B cell (primary cell): Measurements from ENCODE around the gene NFU1. TPM values are rescaled to one million over a fixed set of nuclear protein-coding genes. Genes with fewer than 3 reads are reported as not detected.

Source experiments
- ATAC-seq: fragments of 200-7000 bp; cut with Tn5 transposase; one replicate; pipeline ENCODE4 v1.10.0; 2021; ENCODE audit warnings: low read depth, mild to moderate bottlenecking, moderate number of reproducible peaks, moderate library complexity
- CTCF ChIA-PET: fragments of 350-600 bp; sonication (Branson Sonifier 250); formaldehyde crosslinking; loops from one replicate; lab custom pipeline; 2021; ENCODE audit warnings: antibody characterized with exemption, inconsistent platforms; lab: Charles Lee
- POLR2A ChIA-PET: fragments of 350-600 bp; sonication (Branson Sonifier 250); formaldehyde crosslinking; loops from one replicate; lab custom pipeline; 2021; ENCODE audit warnings: antibody characterized with exemption; lab: Charles Lee
- DNase-seq: peaks from one replicate; pipeline ENCODE4 v3.0.0; 2013
- H2AFZ ChIP-seq: 2 replicates; pipeline ENCODE4 v1.6.1; 2012; ENCODE audit warnings: mild to moderate bottlenecking, low read depth, low read length; ENCODE audit not compliant: insufficient read depth, poor library complexity, severe bottlenecking
- H3K27ac ChIP-seq, 2 donors: 1 replicate in 1 of 2; 2 replicates in 1 of 2; pipeline ENCODE4 v1.5.1; 2012 to 2013; ENCODE audit warnings: low read length in 2 of 2, mild to moderate bottlenecking in 2 of 2, moderate library complexity in 1 of 2
- H3K27me3 ChIP-seq, 4 experiments: fragments of 200-600 bp in 1 of 4; sonication (generic) in 1 of 4; replicated peaks in 1 of 4; 1 replicate in 2 of 4; 2 replicates in 2 of 4; pipeline versions ENCODE4 v1.6.1 to v1.7.0; 2013 to 2016; ENCODE audit warnings: low read length in 3 of 4, mild to moderate bottlenecking in 2 of 4, mixed read lengths in 1 of 4, moderate library complexity in 1 of 4; ENCODE audit not compliant: insufficient read depth in 4 of 4, control insufficient read depth in 3 of 4; ENCODE audit errors: control extremely low read depth in 1 of 4
- H3K36me3 ChIP-seq, 2 experiments: replicated peaks in 1 of 2; 1 replicate in 1 of 2; 2 replicates in 1 of 2; pipeline versions ENCODE4 v1.6.1 to v1.7.1; 2013; ENCODE audit warnings: low read length in 1 of 2; ENCODE audit not compliant: insufficient read depth in 2 of 2, control insufficient read depth in 1 of 2; ENCODE audit errors: control extremely low read depth in 1 of 2, extremely low read depth in 1 of 2
- H3K4me1 ChIP-seq, 2 donors: fragments of 200-600 bp in 1 of 2; sonication (generic) in 1 of 2; 1 replicate in 1 of 2; 2 replicates in 1 of 2; pipeline versions ENCODE4 v1.5.1 to v1.6.1; 2013 to 2017; ENCODE audit warnings: low read length in 2 of 2; ENCODE audit not compliant: control insufficient read depth in 2 of 2, insufficient read depth in 2 of 2
- H3K4me2 ChIP-seq: replicated peaks from 2 replicates; pipeline ENCODE3; 2012; ENCODE audit warnings: mild to moderate bottlenecking, low read depth, low read length; ENCODE audit not compliant: poor library complexity, severe bottlenecking
- H3K4me3 ChIP-seq, 5 experiments: fragments of 200-600 bp in 1 of 5; sonication (generic) in 1 of 5; 1 replicate in 3 of 5; 2 replicates in 2 of 5; pipeline versions ENCODE4 v1.5.1 to v1.7.0; 2011 to 2016; ENCODE audit warnings: low read length in 4 of 5, mild to moderate bottlenecking in 4 of 5, low read depth in 2 of 5, control low read depth in 1 of 5, moderate library complexity in 1 of 5; ENCODE audit not compliant: insufficient read depth in 1 of 5; ENCODE audit errors: control extremely low read depth in 1 of 5, extremely low read depth in 1 of 5
- H3K79me2 ChIP-seq: fragments of 200-600 bp; sonication (generic); one replicate; pipeline ENCODE4 v1.6.0; 2016; ENCODE audit warnings: low read length; ENCODE audit not compliant: control insufficient read depth, insufficient read depth
- H3K9ac ChIP-seq: fragments of 200-600 bp; sonication (generic); 2 replicates; pipeline ENCODE4 v1.6.1; 2017; ENCODE audit warnings: mild to moderate bottlenecking, low read length, moderate library complexity
- H3K9me3 ChIP-seq, 3 donors: one replicate each; pipeline versions ENCODE4 v1.6.1 to v1.7.1; 2013; ENCODE audit warnings: low read length in 2 of 3; ENCODE audit not compliant: control insufficient read depth in 2 of 3, insufficient read depth in 1 of 3; ENCODE audit errors: control extremely low read depth in 1 of 3
- H4K20me1 ChIP-seq: 2 replicates; pipeline ENCODE4 v1.6.0; 2012; ENCODE audit warnings: mild to moderate bottlenecking, low read length; ENCODE audit not compliant: insufficient read depth, control insufficient read depth, poor library complexity, severe bottlenecking
- H3K27ac Mint-ChIP-seq: one replicate; pipeline ENCODE4 v1.8.0; 2021; ENCODE audit warnings: mixed read lengths
- H3K27me3 Mint-ChIP-seq: one replicate; pipeline ENCODE4 v1.8.0; 2021; ENCODE audit warnings: mixed read lengths
- H3K4me1 Mint-ChIP-seq: one replicate; pipeline ENCODE4 v1.8.0; 2021; ENCODE audit warnings: mixed read lengths
- H3K4me3 Mint-ChIP-seq: one replicate; pipeline ENCODE4 v1.8.0; 2021; ENCODE audit warnings: mixed read lengths
- H3K9me3 Mint-ChIP-seq: one replicate; pipeline ENCODE4 v1.8.0; 2022; ENCODE audit warnings: mixed read lengths; ENCODE audit not compliant: insufficient read depth
- EZH2 ChIP-seq: IDR thresholded peaks from 2 replicates; pipeline ENCODE4 v1.6.1; 2012; ENCODE audit warnings: borderline replicate concordance, low read depth, mild to moderate bottlenecking, moderate library complexity, low read length; ENCODE audit not compliant: insufficient read depth, poor library complexity, severe bottlenecking
- WGBS: methylation state at CpG from one replicate; pipeline ENCODE4 v1.1.5; 2013; ENCODE audit warnings: missing lambda C conversion rate; ENCODE audit not compliant: insufficient coverage; 5-methylcytosine and 5-hydroxymethylcytosine counted together
- intact Hi-C: fragments of 100-400 bp; cut with micrococcal nuclease; formaldehyde crosslinking; loops from one replicate; pipeline ENCODE4 v1.10.0; 2022
- polyA plus RNA-seq: library from polyadenylated mRNA; depleted of rRNA; stranded (reverse); fragments of >200 nt; gene quantifications from 2 replicates; pipeline ENCODE4 v1.2.3, GENCODE V29; 2012
- total RNA-seq, 2 donors: library from RNA; stranded (reverse); fragments of 120-200 nt in 1 of 2; gene quantifications; 1 replicate in 1 of 2; 2 replicates in 1 of 2; pipeline versions ENCODE4 v1.2.3 to v1.2.4, GENCODE V29; 2013 to 2022
- TF ChIP-seq, protein P1 (sequence below): fragments of 200-600 bp; IDR thresholded peaks from one replicate; pipeline ENCODE4 v1.8.0; 2022; ENCODE audit warnings: antibody characterized with exemption, mild to moderate bottlenecking

The NFU1 gene
- total and polyA plus RNA-seq, 2 donors (not counting 1 experiment from before 2014, with no cell fraction given), result 19.2 to 40.6 TPM

DNA sequence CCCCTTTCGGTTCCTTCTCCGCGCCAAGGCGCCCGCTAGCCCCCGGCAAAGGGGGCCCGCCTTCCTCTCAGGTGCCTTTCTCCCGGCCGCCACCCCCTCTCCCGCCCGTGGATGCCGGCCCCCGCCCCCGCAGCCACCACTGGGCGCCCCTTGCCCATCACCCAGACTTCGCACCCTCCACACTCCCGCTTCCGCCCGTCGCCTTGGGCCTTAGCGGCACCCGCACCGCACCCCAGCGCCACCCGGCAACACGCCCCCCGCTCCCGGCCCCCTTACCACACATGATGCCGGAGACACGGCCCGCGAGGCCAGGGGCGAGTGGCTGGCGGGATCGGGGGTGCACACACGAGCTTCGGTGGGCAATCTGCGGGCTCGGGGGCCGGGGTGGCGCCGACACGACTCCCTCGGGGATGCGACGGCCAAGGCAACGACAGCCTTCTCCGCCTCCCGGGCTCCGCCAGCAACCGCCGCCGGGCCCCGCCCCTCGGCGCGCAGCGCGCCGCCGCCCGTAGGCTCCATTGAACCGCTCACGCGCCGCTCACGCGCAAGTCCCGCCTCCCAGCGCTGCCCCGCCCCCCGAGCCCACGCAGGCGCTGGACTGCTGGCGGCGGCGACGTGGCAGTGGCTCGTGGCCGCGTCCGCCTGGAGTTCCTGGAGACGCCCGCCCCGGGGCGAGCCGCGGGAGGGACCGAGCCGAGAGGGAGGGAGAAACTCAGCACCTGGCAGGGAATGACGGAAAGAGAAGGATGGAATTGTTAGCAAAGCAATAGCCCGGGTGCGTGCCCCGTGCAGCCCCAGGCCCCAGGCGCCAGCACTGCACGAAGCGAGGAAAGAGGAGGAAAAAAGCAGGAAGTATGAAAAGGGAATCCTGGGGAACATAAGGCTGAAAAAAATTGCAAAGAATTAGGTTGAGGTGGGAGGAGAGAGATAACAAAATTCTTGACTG is 50.2 kb downstream of the NFU1 start, which contains the start of gene GFPT1:
Gene GFPT1 (minus strand): TSS at position 439 of the 946 bp plus-strand sequence. CDS start 156 bp downstream, at position 283.
- peaks cover 30% of the 10 kb centered on the region for H3K4me1 Mint-ChIP-seq

More for the DNA sequence above, 50.2 kb downstream of the NFU1 start, which contains the start of gene GFPT1:
- H3K27ac ChIP-seq, result peak within 1 kb of the TSS; percentile 62 to 70
- peak within 1 kb of the TSS; percentile 96 for H2AFZ ChIP-seq
- peak within 1 kb of the TSS; percentile 89 for H3K4me2 ChIP-seq
- intact Hi-C loops, result loop anchor here (1.0 to 10.0 kb wide), 6 partner anchors 50 to 920 kb away; partner anchors contain the start of genes APLF, FBXO48, MXD1 and NFU1
- ChIA-PET POLR2A (interaction anchor here (0.6 to 1.1 kb wide), 2 partner anchors 50 to 1381 kb away, joined by 3 read pairs; partner anchors contain the start of gene NFU1), CTCF (no interaction called here)
- no peak for TF ChIP-seq EZH2
- TF ChIP-seq, protein P1, sequence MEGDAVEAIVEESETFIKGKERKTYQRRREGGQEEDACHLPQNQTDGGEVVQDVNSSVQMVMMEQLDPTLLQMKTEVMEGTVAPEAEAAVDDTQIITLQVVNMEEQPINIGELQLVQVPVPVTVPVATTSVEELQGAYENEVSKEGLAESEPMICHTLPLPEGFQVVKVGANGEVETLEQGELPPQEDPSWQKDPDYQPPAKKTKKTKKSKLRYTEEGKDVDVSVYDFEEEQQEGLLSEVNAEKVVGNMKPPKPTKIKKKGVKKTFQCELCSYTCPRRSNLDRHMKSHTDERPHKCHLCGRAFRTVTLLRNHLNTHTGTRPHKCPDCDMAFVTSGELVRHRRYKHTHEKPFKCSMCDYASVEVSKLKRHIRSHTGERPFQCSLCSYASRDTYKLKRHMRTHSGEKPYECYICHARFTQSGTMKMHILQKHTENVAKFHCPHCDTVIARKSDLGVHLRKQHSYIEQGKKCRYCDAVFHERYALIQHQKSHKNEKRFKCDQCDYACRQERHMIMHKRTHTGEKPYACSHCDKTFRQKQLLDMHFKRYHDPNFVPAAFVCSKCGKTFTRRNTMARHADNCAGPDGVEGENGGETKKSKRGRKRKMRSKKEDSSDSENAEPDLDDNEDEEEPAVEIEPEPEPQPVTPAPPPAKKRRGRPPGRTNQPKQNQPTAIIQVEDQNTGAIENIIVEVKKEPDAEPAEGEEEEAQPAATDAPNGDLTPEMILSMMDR, result no peak
- no peaks in the 10 kb centered on the region for H4K20me1 ChIP-seq
- H3K79me2 ChIP-seq, result peaks cover 43% of the 10 kb centered on the region
- H3K4me3 ChIP-seq, result peak within 1 kb of the TSS; percentile 52 to 90 (median 82)
- H3K9ac ChIP-seq, result peak within 1 kb of the TSS; percentile 88
- no peaks in the 10 kb centered on the region for H3K36me3 ChIP-seq
- no peaks in the 10 kb centered on the region for H3K9me3 ChIP-seq
- no peaks in the 10 kb centered on the region for H3K9me3 Mint-ChIP-seq
- H3K27ac Mint-ChIP-seq, result peak within 1 kb of the TSS; percentile 85
- H3K27me3 Mint-ChIP-seq, result no peaks in the 10 kb centered on the region
- WGBS, result under 1% methylated on average over 97 of the region's 97 CpGs
- H3K27me3 ChIP-seq, result no peaks in the 10 kb centered on the region
- H3K4me3 Mint-ChIP-seq, result peak within 1 kb of the TSS; percentile 90
- ATAC-seq, result peak; percentile 97
- H3K4me1 ChIP-seq, result peaks cover 15 to 16% of the 10 kb centered on the region in 2 donors
- DNase-seq, result peak; percentile 94
